ENCODE results near the gene DYRK1A. TPM values are rescaled to one million over a fixed set of nuclear protein-coding genes. Genes with fewer than 3 reads are reported as not detected.

The DYRK1A gene
- polyA plus RNA-seq, 3 donors = 69.3 to 74.6 (median 69.8) TPM

DNA sequence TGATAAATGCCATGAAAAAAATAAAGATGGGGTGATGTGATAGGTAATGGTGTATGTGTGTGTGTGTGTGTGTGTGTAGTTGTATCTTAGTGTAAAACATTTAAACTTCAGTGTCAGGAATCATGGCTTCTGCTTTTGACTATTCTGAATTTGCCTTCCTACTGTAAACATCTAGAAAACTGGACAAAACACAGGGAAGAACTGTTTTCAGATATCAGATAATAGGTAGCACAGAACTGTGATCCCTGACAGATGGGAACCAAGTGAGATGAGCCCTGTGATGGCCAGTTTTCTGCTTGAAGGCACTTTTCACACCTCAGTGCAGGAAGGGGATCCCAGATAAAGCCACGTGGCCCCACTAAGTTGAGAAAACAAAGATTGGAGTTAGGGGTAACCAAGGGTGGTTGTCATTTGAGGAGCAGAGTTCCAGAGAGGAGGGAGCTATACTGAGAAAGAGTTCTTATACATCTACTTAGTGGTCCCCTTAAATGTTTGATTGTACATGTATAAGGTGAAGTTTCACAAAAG is 17.3 kb downstream of the DYRK1A start:
- DNase-seq (ENCODE audit: low read depth in 3 of 3, low spot score in 2 of 3) = no peak

- no peak for DNase-seq (ENCODE audit: low read depth in 3 of 3, low spot score in 2 of 3)
Observed at GRCh38 chr21:37384416-37384815, 17.8 kb downstream of the DYRK1A start.

- DNase-seq (ENCODE audit: low read depth in 3 of 3, low spot score in 2 of 3) = no peak
Observed at GRCh38 chr21:37385179-37385765, 18.7 kb downstream of the DYRK1A start.

DNA sequence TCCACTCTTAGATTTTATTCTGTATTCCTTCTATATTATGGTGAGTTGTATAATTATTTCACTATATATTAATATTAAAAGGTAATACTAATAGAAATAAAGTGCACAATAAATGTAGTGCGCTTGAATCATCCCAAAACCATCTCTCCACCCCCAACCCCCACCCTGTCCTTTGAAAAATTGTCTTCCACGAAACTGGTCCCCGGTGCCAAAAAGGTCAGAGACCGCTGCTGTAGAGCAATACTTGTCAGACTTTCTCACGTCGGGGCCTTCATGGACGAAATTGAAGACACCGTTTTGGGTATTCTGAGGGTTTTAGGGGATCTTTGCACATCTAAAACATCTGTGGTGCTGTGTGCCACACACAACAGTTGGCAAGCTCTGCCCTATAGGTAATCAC is 19.6 kb downstream of the DYRK1A start:
- no peak for DNase-seq (ENCODE audit: low read depth in 3 of 3, low spot score in 2 of 3)

DNA sequence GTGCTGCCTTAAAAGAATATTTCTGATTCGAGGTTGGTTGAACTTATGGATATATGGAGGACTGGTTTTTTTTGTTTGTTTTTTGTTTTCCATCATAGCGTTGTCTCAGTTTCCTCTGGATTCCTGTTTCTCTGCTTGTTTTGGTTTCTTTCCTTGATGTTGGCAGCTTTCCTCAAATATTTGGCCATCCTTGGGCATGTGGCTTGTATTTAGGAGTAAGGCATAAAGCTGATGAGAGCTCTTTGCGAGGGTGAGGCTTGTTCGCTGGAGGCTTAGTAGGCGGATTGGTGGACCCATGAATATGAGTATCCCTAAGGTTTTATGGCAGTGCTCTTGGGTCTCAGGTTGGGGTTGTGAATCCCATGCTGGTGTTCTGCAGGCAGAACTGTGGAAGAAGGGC is 22.9 kb downstream of the DYRK1A start:
- no peak for DNase-seq (ENCODE audit: low read depth in 3 of 3, low spot score in 2 of 3)

DNA sequence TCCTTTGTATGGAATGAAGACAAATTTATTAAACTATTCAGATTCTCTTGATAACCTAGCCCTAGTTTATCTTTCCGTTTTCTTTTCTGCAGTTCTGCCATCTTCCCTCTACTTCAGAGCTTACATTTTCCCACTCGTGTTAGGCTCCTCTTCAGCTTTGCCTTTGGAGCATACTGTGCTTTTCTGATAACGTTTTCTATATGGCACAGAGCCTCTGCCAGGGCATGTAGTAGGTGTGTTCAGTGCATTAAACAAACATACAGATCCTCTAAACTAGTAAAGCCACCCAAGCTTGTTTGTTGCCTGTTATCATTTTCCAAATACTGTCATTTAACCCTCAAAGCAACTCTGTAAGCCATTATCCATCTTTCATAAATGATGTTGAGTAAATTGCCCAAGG is 25.1 kb downstream of the DYRK1A start:
- DNase-seq (ENCODE audit: low read depth in 3 of 3, low spot score in 2 of 3) = no peak

GRCh38 chr21:37392441-37392840 is 25.9 kb downstream of the DYRK1A start:
- no peak for DNase-seq (ENCODE audit: low read depth in 3 of 3, low spot score in 2 of 3)

GRCh38 chr21:37393030-37393429 is 26.5 kb downstream of the DYRK1A start:
- DNase-seq (ENCODE audit: low read depth in 3 of 3, low spot score in 2 of 3) = no peak

GRCh38 chr21:37393786-37394185 is 27.2 kb downstream of the DYRK1A start:
- no peak for DNase-seq (ENCODE audit: low read depth in 3 of 3, low spot score in 2 of 3)

DNA sequence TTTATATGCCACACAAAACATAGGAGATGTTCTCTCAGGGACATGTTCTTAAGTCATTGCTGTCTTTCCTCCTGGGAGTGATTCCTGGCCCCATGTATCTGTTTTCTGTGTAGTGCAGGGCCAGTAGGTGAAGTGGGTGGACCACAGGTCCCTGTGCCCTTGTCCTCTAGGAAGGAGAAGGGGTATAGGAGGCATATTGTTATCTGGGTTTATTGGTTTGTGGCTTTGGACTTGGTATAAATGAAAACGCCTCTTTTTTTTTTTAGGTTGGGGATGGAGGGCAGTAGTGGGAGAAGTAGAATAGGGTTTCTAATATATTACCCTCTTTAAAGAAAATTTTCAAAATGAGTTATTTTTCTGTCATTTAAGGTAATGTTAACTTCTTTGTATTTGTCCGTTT is 29.4 kb downstream of the DYRK1A start:
- no peak for DNase-seq (ENCODE audit: low read depth in 3 of 3, low spot score in 2 of 3)

DNA sequence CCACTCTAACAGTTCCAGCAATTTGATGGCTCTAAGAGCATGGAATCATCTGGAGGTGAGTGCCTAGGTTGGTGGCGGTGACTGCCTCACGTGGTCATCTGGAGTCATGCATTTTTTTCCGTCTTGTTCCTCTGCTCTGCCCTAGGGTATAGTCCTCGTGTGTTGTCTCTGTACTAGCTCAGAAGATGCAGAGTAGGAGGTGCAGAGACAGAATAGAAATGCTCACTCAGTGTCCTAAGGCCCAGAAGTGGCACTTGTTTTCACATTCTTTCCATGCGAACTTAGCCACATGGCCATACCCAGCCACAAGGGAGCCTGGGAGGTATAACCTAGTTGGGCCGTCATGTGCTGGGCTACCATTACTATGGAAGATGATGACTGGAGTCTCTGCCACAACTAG is 30.3 kb downstream of the DYRK1A start:
- DNase-seq (ENCODE audit: low read depth in 3 of 3, low spot score in 2 of 3) = no peak

GRCh38 chr21:37398697-37399096 is 32.1 kb downstream of the DYRK1A start:
- no peak for DNase-seq (ENCODE audit: low read depth in 3 of 3, low spot score in 2 of 3)

- no peak for DNase-seq (ENCODE audit: low read depth in 3 of 3, low spot score in 2 of 3)
Observed at GRCh38 chr21:37402251-37402867, 35.8 kb downstream of the DYRK1A start.

DNA sequence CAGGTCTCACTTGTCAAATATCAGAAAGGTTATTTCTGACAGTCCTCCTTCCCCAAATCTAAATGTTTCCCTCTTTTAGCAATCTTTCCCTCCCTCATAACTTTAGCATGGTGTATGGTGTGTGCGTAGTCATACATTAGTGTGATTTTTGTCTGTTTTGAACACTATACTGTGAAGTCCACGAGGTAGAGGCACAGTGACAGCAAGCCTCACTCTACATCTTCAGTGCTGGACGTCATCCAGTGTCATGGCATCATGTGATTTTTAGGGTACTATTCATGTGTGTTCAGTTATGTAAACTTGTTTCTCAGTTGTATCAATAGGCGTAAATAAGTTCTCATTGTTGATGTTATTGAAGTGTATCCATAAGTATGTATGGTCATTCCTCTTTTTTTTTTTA is 39.1 kb downstream of the DYRK1A start:
- DNase-seq (ENCODE audit: low read depth in 3 of 3, low spot score in 2 of 3) = no peak

DNA sequence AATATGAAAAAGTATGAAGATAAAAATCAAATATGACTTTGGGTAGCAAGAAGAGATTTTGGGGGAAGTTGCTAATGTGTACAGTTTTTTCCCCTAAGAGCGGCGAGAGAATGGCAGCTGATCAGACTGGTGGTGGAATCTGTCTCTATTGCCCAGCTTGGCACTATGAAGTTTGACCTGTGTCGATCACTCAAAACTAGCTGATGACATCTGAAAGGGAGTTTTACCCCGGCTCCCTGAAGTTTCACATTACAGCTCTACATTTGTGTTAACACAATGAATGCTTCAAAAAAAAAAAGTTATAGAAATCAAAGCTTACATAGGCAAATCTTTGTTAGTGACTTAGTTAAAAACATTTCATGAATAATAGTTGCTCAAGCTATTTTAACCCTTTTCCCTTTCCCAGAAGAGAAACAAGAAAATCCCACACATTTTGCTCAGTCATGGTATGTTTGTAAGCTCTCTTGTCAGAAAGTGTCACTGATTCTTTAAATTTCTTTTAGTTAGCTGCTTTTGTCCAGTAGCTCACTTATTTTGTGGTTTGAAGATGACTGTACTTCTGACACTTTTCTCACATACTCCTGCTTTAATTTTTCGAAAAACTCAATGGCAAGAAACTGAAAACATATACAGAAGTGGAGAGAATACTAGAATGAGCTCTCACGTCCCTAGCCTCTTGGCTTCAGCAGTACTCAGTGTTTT is 41.3 kb downstream of the DYRK1A start:
- DNase-seq (ENCODE audit: low read depth in 3 of 3, low spot score in 2 of 3) = no peak

GRCh38 chr21:37408464-37409193 is 42.1 kb downstream of the DYRK1A start:
- no peak for DNase-seq (ENCODE audit: low read depth in 3 of 3, low spot score in 2 of 3)

DNA sequence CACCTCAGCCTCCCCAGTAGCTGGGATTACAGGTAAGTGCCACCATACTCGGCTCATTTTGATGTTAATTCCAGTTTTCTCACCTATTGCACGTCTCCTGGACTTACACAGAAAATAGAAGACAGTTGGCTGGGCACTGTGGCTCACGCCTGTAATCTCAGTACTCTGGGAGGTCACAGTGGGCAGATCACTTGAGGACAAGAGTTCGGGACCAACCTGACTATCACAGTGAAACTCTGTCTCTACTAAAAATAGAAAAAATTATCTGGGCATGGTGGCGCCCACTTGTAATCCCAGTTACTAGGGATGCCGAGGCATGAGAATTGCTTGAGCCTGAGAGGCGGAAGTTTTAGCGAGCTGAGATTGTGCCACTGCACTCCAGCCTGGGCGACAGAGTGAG is 44.1 kb downstream of the DYRK1A start:
- DNase-seq (ENCODE audit: low read depth in 3 of 3, low spot score in 2 of 3) = no peak

DNA sequence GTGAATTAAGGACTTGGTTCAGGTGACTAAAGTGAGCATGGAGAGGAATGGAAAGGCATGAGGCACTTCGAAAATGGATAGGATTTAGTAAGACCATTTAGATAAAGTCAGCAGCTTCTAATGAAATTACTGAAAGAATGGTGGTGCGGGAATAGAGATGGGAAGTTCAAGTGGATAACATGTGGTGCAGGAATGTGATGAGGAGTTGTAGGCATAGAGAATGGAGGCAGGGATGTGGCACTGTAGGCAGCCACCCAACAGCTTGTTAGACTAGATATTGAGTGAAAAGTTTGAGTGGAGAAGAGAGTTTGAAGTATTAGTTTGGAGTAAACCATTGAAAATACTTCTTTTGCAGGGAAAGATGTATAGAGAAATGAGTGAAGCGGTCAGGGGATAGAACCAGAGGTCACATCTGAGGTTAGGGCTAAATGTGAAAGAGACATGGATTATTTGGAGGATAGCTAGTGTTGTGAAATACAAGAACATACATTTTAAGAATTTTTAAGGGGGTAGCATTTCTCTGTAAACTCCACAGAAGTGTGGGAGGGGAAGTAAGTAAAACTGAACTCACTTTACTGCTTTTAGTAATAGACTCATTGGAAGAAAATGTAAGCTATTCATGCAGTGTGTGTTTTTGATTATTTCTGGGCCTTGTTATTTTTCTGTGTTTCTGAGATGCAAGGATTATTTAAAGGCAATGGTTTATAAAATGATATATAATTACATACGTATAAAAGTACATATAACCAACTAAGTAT is 46.2 kb downstream of the DYRK1A start:
- no peak for DNase-seq (ENCODE audit: low read depth in 3 of 3, low spot score in 2 of 3)

- DNase-seq (ENCODE audit: low read depth in 3 of 3, low spot score in 2 of 3) = no peak
Observed at GRCh38 chr21:37413553-37414291, 47.1 kb downstream of the DYRK1A start.

All from right renal cortex interstitium (tissue), 3 donors.